ENCODE results near the gene KRTAP1-3. TPM values are rescaled to one million over a fixed set of nuclear protein-coding genes. Genes with fewer than 3 reads are reported as not detected.

Gene KRTAP1-3
- total and polyA plus RNA-seq, 7 donors = not detected

DNA sequence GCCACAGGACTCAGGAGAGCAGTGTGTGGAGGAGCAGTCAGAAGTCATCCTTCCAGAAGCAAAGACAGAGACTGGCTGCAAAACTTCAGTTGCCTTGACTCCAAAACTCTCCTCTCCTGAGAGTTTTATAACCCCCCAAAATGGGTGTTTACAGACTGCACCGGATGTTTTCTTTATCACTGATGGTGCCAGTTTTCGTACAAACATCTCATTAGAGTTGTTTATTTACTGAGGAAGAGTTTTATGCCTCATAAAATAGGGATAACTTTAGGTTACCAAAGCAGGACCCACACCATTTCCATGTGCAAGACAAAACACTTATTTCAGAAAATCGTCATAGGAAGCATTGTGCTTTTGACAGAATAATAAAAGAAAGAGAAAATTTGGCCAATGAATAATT, 50.4 kb downstream of the KRTAP1-3 start, which contains the start of gene KRT40:
Gene KRT40, minus strand, starts transcription at position 101 of the 400 bp plus-strand sequence. Its CDS starts 53 bp downstream, at position 48.
- 52 to 69% (median 60%) methylated on average over 3 of the region's 3 CpGs for WGBS, 3 donors
- ATAC-seq (no peak), DNase-seq (no peak)
- peaks cover 0 to 2% (median 0%) of the 10 kb centered on the region in 3 donors for H3K27me3 ChIP-seq (ENCODE audit: insufficient read depth in 3 of 3, low read length in 2 of 3)
- H3K36me3 ChIP-seq (ENCODE audit: insufficient read depth in 1 of 2, low read depth in 1 of 2) = no peaks in the 10 kb centered on the region
- peaks cover 6% of the 10 kb centered on the region for H3K4me1 ChIP-seq
- H3K9me3 ChIP-seq = no peaks in the 10 kb centered on the region
- H3K27ac ChIP-seq = no peak within 1 kb of the TSS
- intact Hi-C loops (cut with DNase I) = no loop called here
- no peak within 1 kb of the TSS for H3K4me3 ChIP-seq
- TF ChIP-seq, protein P1, sequence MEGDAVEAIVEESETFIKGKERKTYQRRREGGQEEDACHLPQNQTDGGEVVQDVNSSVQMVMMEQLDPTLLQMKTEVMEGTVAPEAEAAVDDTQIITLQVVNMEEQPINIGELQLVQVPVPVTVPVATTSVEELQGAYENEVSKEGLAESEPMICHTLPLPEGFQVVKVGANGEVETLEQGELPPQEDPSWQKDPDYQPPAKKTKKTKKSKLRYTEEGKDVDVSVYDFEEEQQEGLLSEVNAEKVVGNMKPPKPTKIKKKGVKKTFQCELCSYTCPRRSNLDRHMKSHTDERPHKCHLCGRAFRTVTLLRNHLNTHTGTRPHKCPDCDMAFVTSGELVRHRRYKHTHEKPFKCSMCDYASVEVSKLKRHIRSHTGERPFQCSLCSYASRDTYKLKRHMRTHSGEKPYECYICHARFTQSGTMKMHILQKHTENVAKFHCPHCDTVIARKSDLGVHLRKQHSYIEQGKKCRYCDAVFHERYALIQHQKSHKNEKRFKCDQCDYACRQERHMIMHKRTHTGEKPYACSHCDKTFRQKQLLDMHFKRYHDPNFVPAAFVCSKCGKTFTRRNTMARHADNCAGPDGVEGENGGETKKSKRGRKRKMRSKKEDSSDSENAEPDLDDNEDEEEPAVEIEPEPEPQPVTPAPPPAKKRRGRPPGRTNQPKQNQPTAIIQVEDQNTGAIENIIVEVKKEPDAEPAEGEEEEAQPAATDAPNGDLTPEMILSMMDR (IDR thresholded peaks at IDR 0.05) = no peak

Other genes with a start within 250 kb of the KRTAP1-3 start
Only the 30 nearest of the 37 such genes appear.
- not detected for gene KRT12, start 167.7 kb downstream of the KRTAP1-3 start, total RNA-seq
- not detected for gene KRT12, start 167.7 kb downstream of the KRTAP1-3 start, polyA plus RNA-seq
- gene KRT20, start 149.6 kb downstream of the KRTAP1-3 start, total RNA-seq = under 1 TPM in 1 of 4 donors, not detected in 3; 0.21 TPM
- gene KRT20, start 149.6 kb downstream of the KRTAP1-3 start, polyA plus RNA-seq = under 1 TPM in 2 of 3 donors, not detected in 1; 0.08 to 0.35 TPM
- 1 to 10 TPM in 1 of 4 donors, under 1 TPM in 1, not detected in 2; 0.25 to 1.5 TPM for gene KRT23, start 97.2 kb downstream of the KRTAP1-3 start, total RNA-seq
- under 1 TPM in 1 of 3 donors, not detected in 2; 0.03 TPM for gene KRT23, start 97.2 kb downstream of the KRTAP1-3 start, polyA plus RNA-seq
- gene KRT39, start 67.9 kb downstream of the KRTAP1-3 start, total RNA-seq = not detected
- not detected for gene KRT39, start 67.9 kb downstream of the KRTAP1-3 start, polyA plus RNA-seq
- not detected for gene KRT40, start 50.5 kb downstream of the KRTAP1-3 start, total RNA-seq
- gene KRT40, start 50.5 kb downstream of the KRTAP1-3 start, polyA plus RNA-seq = not detected
- gene KRTAP3-3, start 40.7 kb downstream of the KRTAP1-3 start, total RNA-seq = not detected
- gene KRTAP3-3, start 40.7 kb downstream of the KRTAP1-3 start, polyA plus RNA-seq = not detected
- not detected for gene KRTAP3-2, start 35.0 kb downstream of the KRTAP1-3 start, total RNA-seq
- not detected for gene KRTAP3-2, start 35.0 kb downstream of the KRTAP1-3 start, polyA plus RNA-seq
- not detected for gene KRTAP3-1, start 25.7 kb downstream of the KRTAP1-3 start, total RNA-seq
- not detected for gene KRTAP3-1, start 25.7 kb downstream of the KRTAP1-3 start, polyA plus RNA-seq
- not detected for gene KRTAP1-5, start 7.7 kb downstream of the KRTAP1-3 start, total RNA-seq
- not detected for gene KRTAP1-5, start 7.7 kb downstream of the KRTAP1-3 start, polyA plus RNA-seq
- gene KRTAP1-4, start 4.7 kb downstream of the KRTAP1-3 start, total RNA-seq = not detected
- not detected for gene KRTAP1-4, start 4.7 kb downstream of the KRTAP1-3 start, polyA plus RNA-seq
- not detected for gene KRTAP1-1, start 6.6 kb upstream of the KRTAP1-3 start, total RNA-seq
- not detected for gene KRTAP1-1, start 6.6 kb upstream of the KRTAP1-3 start, polyA plus RNA-seq
- gene KRTAP2-1, start 12.4 kb upstream of the KRTAP1-3 start, total RNA-seq = not detected
- gene KRTAP2-1, start 12.4 kb upstream of the KRTAP1-3 start, polyA plus RNA-seq = not detected
- gene KRTAP2-2, start 20.4 kb upstream of the KRTAP1-3 start, total RNA-seq = not detected
- not detected for gene KRTAP2-2, start 20.4 kb upstream of the KRTAP1-3 start, polyA plus RNA-seq
- gene KRTAP2-3, start 25.2 kb upstream of the KRTAP1-3 start, total RNA-seq = not detected
- not detected for gene KRTAP2-3, start 25.2 kb upstream of the KRTAP1-3 start, polyA plus RNA-seq
- gene KRTAP2-4, start 31.0 kb upstream of the KRTAP1-3 start, total RNA-seq = not detected
- gene KRTAP2-4, start 31.0 kb upstream of the KRTAP1-3 start, polyA plus RNA-seq = not detected
- gene KRTAP4-7, start 49.3 kb upstream of the KRTAP1-3 start, total RNA-seq = not detected
- not detected for gene KRTAP4-7, start 49.3 kb upstream of the KRTAP1-3 start, polyA plus RNA-seq
- gene KRTAP4-8, start 63.3 kb upstream of the KRTAP1-3 start, total RNA-seq = not detected
- not detected for gene KRTAP4-8, start 63.3 kb upstream of the KRTAP1-3 start, polyA plus RNA-seq
- not detected for gene KRTAP4-16, start 67.3 kb upstream of the KRTAP1-3 start, total RNA-seq
- gene KRTAP4-16, start 67.3 kb upstream of the KRTAP1-3 start, polyA plus RNA-seq = not detected
- not detected for gene KRTAP4-9, start 70.5 kb upstream of the KRTAP1-3 start, total RNA-seq
- gene KRTAP4-9, start 70.5 kb upstream of the KRTAP1-3 start, polyA plus RNA-seq = not detected
- gene KRTAP4-11, start 83.5 kb upstream of the KRTAP1-3 start, total RNA-seq = not detected
- gene KRTAP4-11, start 83.5 kb upstream of the KRTAP1-3 start, polyA plus RNA-seq = not detected
- not detected for gene KRTAP4-12, start 89.3 kb upstream of the KRTAP1-3 start, total RNA-seq
- not detected for gene KRTAP4-12, start 89.3 kb upstream of the KRTAP1-3 start, polyA plus RNA-seq
- not detected for gene KRTAP4-6, start 105.7 kb upstream of the KRTAP1-3 start, total RNA-seq
- not detected for gene KRTAP4-6, start 105.7 kb upstream of the KRTAP1-3 start, polyA plus RNA-seq
- not detected for gene KRTAP4-5, start 115.0 kb upstream of the KRTAP1-3 start, total RNA-seq
- gene KRTAP4-5, start 115.0 kb upstream of the KRTAP1-3 start, polyA plus RNA-seq = not detected
- not detected for gene KRTAP4-4, start 125.9 kb upstream of the KRTAP1-3 start, total RNA-seq
- gene KRTAP4-4, start 125.9 kb upstream of the KRTAP1-3 start, polyA plus RNA-seq = not detected
- gene KRTAP4-3, start 133.3 kb upstream of the KRTAP1-3 start, total RNA-seq = not detected
- gene KRTAP4-3, start 133.3 kb upstream of the KRTAP1-3 start, polyA plus RNA-seq = not detected
- gene KRTAP4-2, start 143.3 kb upstream of the KRTAP1-3 start, total RNA-seq = not detected
- not detected for gene KRTAP4-2, start 143.3 kb upstream of the KRTAP1-3 start, polyA plus RNA-seq
- gene KRTAP4-1, start 150.0 kb upstream of the KRTAP1-3 start, total RNA-seq = not detected
- gene KRTAP4-1, start 150.0 kb upstream of the KRTAP1-3 start, polyA plus RNA-seq = not detected
- not detected for gene KRTAP9-1, start 155.0 kb upstream of the KRTAP1-3 start, total RNA-seq
- not detected for gene KRTAP9-1, start 155.0 kb upstream of the KRTAP1-3 start, polyA plus RNA-seq
- not detected for gene KRTAP9-2, start 191.8 kb upstream of the KRTAP1-3 start, total RNA-seq
- gene KRTAP9-2, start 191.8 kb upstream of the KRTAP1-3 start, polyA plus RNA-seq = not detected
- not detected for gene KRTAP9-3, start 197.6 kb upstream of the KRTAP1-3 start, total RNA-seq
- not detected for gene KRTAP9-3, start 197.6 kb upstream of the KRTAP1-3 start, polyA plus RNA-seq

Data from psoas muscle (tissue), 8 donors.